ENCODE results near the gene BAG5.
"Not testable (repeated sequence)": the region's sequence is repeated elsewhere in the genome, so short reads cannot be mapped to it uniquely, and the experiment has no call there.

- TF ChIP-seq EP300, POLR2A (IDR thresholded peaks at IDR 0.05): not testable (repeated sequence)
- TF ChIP-seq, protein P1, sequence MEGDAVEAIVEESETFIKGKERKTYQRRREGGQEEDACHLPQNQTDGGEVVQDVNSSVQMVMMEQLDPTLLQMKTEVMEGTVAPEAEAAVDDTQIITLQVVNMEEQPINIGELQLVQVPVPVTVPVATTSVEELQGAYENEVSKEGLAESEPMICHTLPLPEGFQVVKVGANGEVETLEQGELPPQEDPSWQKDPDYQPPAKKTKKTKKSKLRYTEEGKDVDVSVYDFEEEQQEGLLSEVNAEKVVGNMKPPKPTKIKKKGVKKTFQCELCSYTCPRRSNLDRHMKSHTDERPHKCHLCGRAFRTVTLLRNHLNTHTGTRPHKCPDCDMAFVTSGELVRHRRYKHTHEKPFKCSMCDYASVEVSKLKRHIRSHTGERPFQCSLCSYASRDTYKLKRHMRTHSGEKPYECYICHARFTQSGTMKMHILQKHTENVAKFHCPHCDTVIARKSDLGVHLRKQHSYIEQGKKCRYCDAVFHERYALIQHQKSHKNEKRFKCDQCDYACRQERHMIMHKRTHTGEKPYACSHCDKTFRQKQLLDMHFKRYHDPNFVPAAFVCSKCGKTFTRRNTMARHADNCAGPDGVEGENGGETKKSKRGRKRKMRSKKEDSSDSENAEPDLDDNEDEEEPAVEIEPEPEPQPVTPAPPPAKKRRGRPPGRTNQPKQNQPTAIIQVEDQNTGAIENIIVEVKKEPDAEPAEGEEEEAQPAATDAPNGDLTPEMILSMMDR (IDR thresholded peaks at IDR 0.05) = not testable (repeated sequence)
Observed at GRCh38 chr14:103609081-103609480, 46.6 kb upstream of the BAG5 start.

Measured in stomach (tissue), 4 donors.